ENCODE measurements around the gene STPG1.
A peak's percentile ranks its signal among the peaks of the same experiment; 100 is the strongest.
"Not testable (repeated sequence)": the region's sequence is repeated elsewhere in the genome, so short reads cannot be mapped to it uniquely, and the experiment has no call there.

The STPG1 gene, protein sequence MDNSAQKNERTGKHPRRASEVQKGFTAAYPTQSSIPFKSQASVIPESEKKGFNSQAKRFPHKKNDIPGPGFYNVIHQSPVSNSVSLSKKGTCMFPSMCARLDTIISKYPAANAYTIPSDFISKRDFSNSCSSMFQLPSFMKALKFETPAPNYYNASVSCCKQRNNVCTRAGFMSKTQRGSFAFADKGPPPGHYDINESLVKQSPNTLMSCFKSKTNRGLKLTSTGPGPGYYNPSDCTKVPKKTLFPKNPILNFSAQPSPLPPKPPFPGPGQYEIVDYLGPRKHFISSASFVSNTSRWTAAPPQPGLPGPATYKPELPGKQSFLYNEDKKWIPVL

GRCh38 chr1:24413350-24414163 is at the start of gene STPG1:
STPG1 (minus strand) TSS chr1:24413782; CDS start chr1:24401388, 12,394 bp downstream.
- peak; percentile 92 for DNase-seq

- DNase-seq: peak; percentile 41
Observed at GRCh38 chr1:24462128-24462527, 48.5 kb upstream of the STPG1 start.

DNA sequence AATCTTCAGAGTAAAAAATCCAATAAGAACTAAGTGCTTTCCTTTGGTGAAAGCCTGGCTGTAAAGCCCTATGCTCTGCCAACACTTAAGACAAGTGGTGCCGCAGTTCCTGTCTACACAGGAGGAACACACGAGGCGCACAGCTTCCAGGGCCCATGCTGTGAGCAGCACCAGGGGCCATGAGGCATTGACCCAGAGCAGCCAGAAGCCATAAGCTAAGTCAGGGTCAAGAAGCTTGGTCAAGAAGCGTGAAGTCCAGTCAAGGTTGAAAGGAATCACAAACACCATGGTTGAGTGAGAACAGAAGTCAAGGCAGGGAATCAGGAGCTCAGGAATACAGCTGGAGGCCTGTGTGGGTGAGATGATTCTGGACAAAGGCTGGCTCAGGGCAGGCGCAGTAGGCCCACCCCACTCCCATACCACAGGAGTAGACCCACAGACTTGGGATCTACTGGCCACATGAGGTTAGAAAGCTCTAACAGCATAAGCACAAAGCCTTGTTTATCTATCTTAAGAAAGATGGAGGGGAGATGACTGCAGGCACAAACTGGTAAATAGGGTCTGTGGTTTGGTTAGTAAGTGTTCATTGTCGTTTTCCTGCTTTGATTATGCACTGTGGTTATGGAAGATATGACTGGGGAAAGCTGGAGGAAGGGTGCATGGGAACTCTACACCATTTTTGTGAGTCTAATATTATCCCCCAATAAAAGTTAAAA is 46.1 kb upstream of the STPG1 start:
- DNase-seq: peak; percentile 77

DNA sequence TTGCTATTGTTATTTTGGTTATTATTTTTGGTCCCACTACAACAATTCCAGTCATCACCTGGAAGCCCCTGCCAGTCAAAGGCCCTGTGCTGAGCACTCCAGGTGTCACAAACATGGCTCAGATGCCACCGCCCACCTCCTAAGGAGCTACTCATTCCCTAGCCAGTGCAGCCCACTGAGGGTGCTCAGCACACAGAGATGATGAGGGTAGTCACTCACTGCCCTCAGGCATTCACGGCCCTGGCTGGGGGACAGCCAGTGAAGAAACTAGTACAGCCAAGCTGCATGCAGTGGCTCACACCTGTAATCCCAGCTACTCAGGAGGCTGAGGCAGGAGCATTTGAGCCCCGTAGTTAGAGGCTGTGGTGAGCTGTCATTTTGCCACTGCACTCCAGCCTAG is 44.3 kb upstream of the STPG1 start:
- DNase-seq: no peak

- no peak for DNase-seq
Observed at GRCh38 chr1:24455272-24455671, 41.7 kb upstream of the STPG1 start.

DNA sequence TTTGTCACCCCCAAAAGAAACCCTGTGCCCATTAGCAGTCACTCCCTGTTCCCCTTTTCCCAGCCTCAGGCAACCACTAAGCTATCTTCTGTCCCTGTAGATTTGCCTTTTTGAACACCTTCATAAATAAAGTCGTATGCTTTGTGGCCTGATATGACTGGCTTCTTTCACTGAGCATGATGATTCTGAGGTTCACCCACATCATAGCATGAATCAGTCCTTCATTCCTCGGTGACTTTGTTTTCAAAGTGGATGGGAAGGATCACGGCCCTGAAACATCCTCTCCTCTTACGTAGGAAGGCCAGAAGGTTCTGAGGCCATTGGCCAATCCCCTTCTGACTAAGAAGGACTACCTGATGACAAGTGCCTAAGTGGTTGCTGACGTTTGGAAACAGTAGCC is 41.1 kb upstream of the STPG1 start:
- DNase-seq: no peak

DNA sequence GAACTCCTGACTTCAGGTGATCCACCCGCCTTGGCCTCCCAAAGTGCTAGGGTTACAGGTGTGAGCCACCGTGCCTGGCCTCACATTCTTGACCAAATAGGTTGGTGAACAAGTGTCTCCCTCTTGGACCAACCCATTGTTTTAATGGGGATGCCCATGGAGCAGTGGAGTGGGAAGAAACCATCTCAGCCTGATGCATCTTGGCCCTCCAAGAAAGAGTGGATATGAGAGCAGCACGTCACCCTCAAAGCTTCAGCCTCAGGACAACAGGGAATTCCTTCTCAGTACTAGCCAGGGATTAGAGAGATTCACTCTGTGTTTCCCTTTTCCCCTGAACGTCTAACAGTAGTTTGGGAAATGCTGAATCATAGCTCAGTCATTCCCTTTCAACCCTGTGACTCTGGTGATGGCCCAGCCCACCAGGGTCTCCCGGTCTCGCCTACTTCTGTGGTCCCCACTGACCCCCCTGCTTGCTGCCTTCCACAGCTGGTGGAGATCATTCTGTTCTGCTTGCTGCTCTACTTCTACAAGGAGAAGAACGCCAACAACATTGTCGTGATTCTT is 39.4 kb upstream of the STPG1 start:
- no peak for DNase-seq

- DNase-seq: no peak
Observed at GRCh38 chr1:24451746-24452145, 38.2 kb upstream of the STPG1 start.

- DNase-seq: no peak
Observed at GRCh38 chr1:24450857-24451397, 37.3 kb upstream of the STPG1 start.

- no peak for DNase-seq
Observed at GRCh38 chr1:24450316-24450715, 36.7 kb upstream of the STPG1 start.

DNA sequence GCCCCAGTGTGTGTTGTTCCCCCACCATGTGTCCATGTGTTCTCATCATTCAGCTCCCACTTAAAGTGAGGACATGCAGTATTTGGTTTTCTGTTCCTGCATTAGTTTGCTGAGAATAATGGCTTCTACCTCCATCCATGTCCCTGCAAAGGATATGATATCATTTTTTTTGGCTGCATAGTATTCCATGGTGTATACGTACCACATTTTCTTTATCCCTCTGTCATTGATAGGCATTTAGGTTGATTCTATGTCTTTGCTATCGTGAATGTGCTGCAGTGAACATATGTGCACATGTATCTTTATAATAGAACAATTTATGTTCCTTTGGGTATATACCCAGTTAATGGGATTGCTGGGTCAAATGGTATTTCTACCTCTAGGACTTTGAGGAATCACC is 32.9 kb upstream of the STPG1 start:
- DNase-seq: not testable (repeated sequence)

- DNase-seq: no peak
Observed at GRCh38 chr1:24443241-24443656, 29.7 kb upstream of the STPG1 start.

- no peak for DNase-seq
Observed at GRCh38 chr1:24442764-24443163, 29.2 kb upstream of the STPG1 start.

DNA sequence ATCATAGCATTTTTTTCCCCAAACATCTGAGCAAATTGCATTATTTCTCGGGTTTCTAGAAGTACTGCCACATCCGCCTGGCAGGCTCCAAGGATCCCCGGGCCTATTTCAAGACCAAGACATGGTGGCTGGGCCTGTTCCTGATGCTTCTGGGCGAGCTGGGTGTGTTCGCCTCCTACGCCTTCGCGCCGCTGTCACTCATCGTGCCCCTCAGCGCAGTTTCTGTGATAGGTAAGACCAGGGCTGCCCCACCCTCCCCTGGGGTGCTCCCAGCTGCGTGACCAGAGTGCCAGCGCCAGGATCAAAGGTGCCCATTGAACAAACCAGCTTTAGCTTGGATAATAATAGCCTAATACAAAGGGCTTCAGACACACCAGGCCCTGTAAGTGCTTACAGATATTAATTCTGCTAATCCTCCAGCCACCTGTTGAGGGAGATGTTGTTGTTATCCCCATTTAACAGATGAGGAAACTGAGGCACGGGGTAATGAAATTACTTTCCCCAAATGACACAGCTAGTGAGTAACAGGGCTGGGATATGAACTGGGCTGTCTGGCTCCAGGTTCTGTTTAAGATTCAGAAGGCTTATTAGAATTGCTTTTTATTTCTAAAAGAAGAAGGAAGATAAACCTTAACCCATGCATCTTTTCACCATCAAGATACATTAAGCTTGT is 28.6 kb upstream of the STPG1 start:
- DNase-seq: no peak

DNA sequence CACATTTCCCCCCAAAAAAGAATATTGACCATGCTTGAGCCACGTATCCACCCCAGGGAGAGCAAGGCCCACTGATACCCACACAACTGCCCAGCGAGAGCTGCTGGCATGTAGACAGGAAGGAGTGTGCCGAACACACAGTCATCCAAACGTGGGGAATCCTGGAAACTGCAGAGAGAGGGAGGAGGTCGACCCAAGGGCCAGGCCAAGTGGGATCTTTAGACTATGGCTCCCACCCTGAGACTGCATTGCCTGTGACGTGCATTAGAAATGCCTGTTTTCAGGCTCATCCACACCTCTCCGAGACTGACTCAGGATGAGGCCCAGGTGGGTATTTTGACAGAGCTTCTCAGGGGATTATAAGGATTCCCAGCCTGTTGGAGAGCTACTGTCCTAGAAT is 27.9 kb upstream of the STPG1 start:
- no peak for DNase-seq

- no peak for DNase-seq
Observed at GRCh38 chr1:24440436-24440835, 26.9 kb upstream of the STPG1 start.

DNA sequence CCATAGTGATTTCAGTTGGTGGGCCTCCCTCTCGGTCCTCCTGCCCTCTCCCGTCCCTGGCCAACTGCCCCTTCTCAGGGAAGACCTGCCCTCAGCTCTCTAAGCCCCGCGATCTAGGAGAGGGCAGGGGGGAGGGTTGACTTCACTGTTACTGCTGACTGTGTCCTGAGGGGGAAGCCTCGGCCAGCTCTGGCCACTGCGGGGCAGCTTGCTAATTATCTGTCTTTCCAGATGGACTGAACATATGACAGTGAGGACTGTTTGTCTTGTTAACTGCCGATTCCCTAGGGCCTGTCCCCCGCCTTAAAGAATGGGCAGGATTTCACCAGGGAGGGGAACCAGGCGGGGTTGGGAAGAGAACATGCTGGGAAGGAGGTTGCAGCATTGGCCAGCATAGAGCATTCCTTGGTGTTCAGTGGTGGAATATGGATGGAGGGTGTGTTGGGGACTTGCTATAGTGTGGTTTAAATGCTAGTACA is 24.9 kb upstream of the STPG1 start:
- no peak for DNase-seq

DNA sequence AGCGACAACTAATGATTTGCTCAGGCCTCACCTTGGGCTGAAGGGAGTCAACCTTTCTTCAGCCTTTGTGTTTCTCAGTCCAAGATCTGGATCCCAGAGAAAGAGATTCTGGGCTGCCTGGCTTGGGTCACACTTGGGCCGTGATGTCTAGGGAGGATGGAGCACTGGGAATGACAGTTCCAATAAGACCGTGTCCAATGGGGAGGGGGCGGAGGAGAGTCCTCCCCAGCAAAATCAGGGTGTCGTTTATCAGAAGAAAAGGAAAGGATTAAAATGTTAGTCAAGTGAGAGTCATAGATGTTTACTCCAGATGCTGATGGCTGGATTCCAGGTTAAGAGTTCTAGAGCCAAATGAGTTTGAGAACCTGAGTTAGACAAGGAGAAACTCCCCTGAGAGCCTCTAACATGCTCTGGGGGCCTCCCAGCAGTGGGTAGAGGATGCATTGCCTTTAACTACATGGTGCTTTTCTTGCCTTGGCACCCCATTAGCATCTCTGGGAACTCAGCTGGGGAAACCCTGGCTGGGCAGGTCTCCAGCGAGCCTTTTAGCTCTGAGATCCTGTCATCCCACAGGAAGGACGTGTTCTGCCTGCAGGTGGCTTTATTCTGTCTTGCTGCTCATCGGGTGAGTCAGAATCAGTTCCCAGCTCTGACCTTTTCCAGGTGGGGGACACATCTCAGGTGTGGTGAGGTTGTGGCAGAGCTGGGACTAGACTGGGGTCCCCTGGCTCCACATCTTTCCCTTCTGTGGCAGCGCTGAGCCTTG is 24.2 kb upstream of the STPG1 start:
- DNase-seq: no peak

GRCh38 chr1:24435782-24436365 is 22.3 kb upstream of the STPG1 start:
- DNase-seq: no peak

- no peak for DNase-seq
Observed at GRCh38 chr1:24427545-24427862, 13.9 kb upstream of the STPG1 start.
